Upper lobe of left lung (tissue), 4 donors: Measurements from ENCODE around the gene FURIN.

Experiments
- EP300 ChIP-seq, 4 donors: sonication (generic); formaldehyde crosslinking; IDR thresholded peaks; one replicate each; pipeline ENCODE4 v1.5.1; 2017; ENCODE audit warnings: antibody characterized with exemption in 4 of 4, control low read depth in 2 of 4
- POLR2A ChIP-seq, 4 donors: fragments of 450-650 bp; IDR thresholded peaks; one replicate each; pipeline ENCODE4 v1.5.1; 2016 to 2017; ENCODE audit warnings: antibody characterized with exemption in 4 of 4, mild to moderate bottlenecking in 2 of 4
- TF ChIP-seq, protein P1 (sequence below), 6 experiments: fragments of 450-650 bp in 4 of 6; fragments of 200-600 bp in 2 of 6; sonication (generic) in 2 of 6; IDR thresholded peaks; one replicate each; pipeline ENCODE4 v1.5.1; 2016 to 2019; ENCODE audit warnings: antibody characterized with exemption in 6 of 6

GRCh38 chr15:90903733-90904536 lies 35.5 kb downstream of the FURIN start:
- TF ChIP-seq, protein P1, sequence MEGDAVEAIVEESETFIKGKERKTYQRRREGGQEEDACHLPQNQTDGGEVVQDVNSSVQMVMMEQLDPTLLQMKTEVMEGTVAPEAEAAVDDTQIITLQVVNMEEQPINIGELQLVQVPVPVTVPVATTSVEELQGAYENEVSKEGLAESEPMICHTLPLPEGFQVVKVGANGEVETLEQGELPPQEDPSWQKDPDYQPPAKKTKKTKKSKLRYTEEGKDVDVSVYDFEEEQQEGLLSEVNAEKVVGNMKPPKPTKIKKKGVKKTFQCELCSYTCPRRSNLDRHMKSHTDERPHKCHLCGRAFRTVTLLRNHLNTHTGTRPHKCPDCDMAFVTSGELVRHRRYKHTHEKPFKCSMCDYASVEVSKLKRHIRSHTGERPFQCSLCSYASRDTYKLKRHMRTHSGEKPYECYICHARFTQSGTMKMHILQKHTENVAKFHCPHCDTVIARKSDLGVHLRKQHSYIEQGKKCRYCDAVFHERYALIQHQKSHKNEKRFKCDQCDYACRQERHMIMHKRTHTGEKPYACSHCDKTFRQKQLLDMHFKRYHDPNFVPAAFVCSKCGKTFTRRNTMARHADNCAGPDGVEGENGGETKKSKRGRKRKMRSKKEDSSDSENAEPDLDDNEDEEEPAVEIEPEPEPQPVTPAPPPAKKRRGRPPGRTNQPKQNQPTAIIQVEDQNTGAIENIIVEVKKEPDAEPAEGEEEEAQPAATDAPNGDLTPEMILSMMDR (IDR thresholded peaks at IDR 0.05) = peak in 1 of 6 experiments; percentile 6
- TF ChIP-seq EP300 (IDR thresholded peaks at IDR 0.05) (no peak), POLR2A (IDR thresholded peaks at IDR 0.05) (no peak)
